ENCODE data around the gene MYO10.

- TF ChIP-seq CTCF (IDR thresholded peaks at IDR 0.05; ENCODE audit: poor library complexity) (no peak), EZH2 (IDR thresholded peaks at IDR 0.05; ENCODE audit: borderline replicate concordance) (no peak), EZH2phosphoT487 (IDR thresholded peaks at IDR 0.05; ENCODE audit: low read depth, severe bottlenecking, unreplicated experiment) (no peak)
These were observed 69.8 kb downstream of the MYO10 start for GRCh38 chr5:16866273-16866672.
